SK-N-SH treated with all-trans-retinoic acid at 6 μM for 48 hours (cell line): ENCODE data around the gene BRSK1.

ENCODE experiments used
- ATAC-seq: fragments of 200-7000 bp; cut with Tn5 transposase; 3 replicates; pipeline ENCODE4 v1.9.1; 2020; ENCODE audit warnings: mild to moderate bottlenecking, moderate library complexity
- ARNTL ChIP-seq: fragments of 450-650 bp; formaldehyde crosslinking; IDR thresholded peaks from 2 replicates; pipeline ENCODE4 v1.5.0; 2020; ENCODE audit warnings: low read depth, mild to moderate bottlenecking, moderate library complexity, borderline replicate concordance
- BACH2 ChIP-seq: fragments of 250-450 bp; sonication (Bioruptor Pico); IDR thresholded peaks from 2 replicates; pipeline ENCODE4 v1.9.0; 2021; ENCODE audit warnings: mild to moderate bottlenecking, borderline replicate concordance
- CSDC2 ChIP-seq: fragments of 250-450 bp; sonication (Bioruptor Pico); IDR thresholded peaks from 2 replicates; pipeline ENCODE4 v1.5.0; 2020; ENCODE audit warnings: mild to moderate bottlenecking, moderate library complexity
- ESRRG ChIP-seq: fragments of 250-450 bp; sonication (Bioruptor Pico); IDR thresholded peaks from 2 replicates; pipeline ENCODE4 v1.6.1; 2021; ENCODE audit warnings: mild to moderate bottlenecking
- GLIS3 ChIP-seq: fragments of 250-450 bp; sonication (Bioruptor Pico); IDR thresholded peaks from 2 replicates; pipeline ENCODE4 v1.5.0; 2020; ENCODE audit warnings: mild to moderate bottlenecking, moderate library complexity
- ISL1 ChIP-seq: fragments of 250-450 bp; sonication (Bioruptor Pico); IDR thresholded peaks from 2 replicates; pipeline ENCODE4 v2.1.2; 2022; ENCODE audit warnings: mild to moderate bottlenecking, moderate library complexity
- OSR1 ChIP-seq: fragments of 250-450 bp; sonication (Bioruptor Pico); IDR thresholded peaks from 2 replicates; pipeline ENCODE4 v1.8.0; 2022; ENCODE audit warnings: moderate library complexity, mild to moderate bottlenecking, inconsistent platforms
- PPARA ChIP-seq: fragments of 250-450 bp; sonication (Bioruptor Pico); IDR thresholded peaks from 2 replicates; pipeline ENCODE4 v1.5.0; 2020; ENCODE audit warnings: mild to moderate bottlenecking, borderline replicate concordance
- RARB ChIP-seq: fragments of 250-450 bp; sonication (Bioruptor Pico); IDR thresholded peaks from 2 replicates; pipeline ENCODE4 v1.8.0; 2021; ENCODE audit warnings: mild to moderate bottlenecking, moderate library complexity
- SNAI2 ChIP-seq: fragments of 250-450 bp; sonication (Bioruptor Pico); IDR thresholded peaks from 2 replicates; pipeline ENCODE4 v1.5.0; 2020; ENCODE audit warnings: mild to moderate bottlenecking, moderate library complexity
- TOX ChIP-seq: fragments of 250-450 bp; sonication (Bioruptor Pico); IDR thresholded peaks from 2 replicates; pipeline ENCODE4 v1.8.0; 2021; ENCODE audit warnings: mild to moderate bottlenecking, moderate library complexity, borderline replicate concordance
- ZC3H10 ChIP-seq: fragments of 250-450 bp; sonication (Bioruptor Pico); IDR thresholded peaks from 2 replicates; pipeline ENCODE4 v1.5.1; 2021; ENCODE audit warnings: mild to moderate bottlenecking, moderate library complexity
- ZFP3 ChIP-seq: fragments of 250-450 bp; sonication (Bioruptor Pico); IDR thresholded peaks from 2 replicates; pipeline ENCODE4 v1.5.0; 2020; ENCODE audit warnings: mild to moderate bottlenecking, moderate library complexity
- ZFP30 ChIP-seq: fragments of 450-650 bp; formaldehyde crosslinking; IDR thresholded peaks from 2 replicates; pipeline ENCODE4 v1.5.0; 2022; ENCODE audit warnings: mild to moderate bottlenecking, moderate library complexity
- ZNF565 ChIP-seq: fragments of 450-650 bp; formaldehyde crosslinking; conservative IDR thresholded peaks from 2 replicates; pipeline ENCODE4 v1.5.0; 2020; ENCODE audit warnings: low read depth, mild to moderate bottlenecking, moderate library complexity
- ZNF70 ChIP-seq: fragments of 450-650 bp; formaldehyde crosslinking; IDR thresholded peaks from 2 replicates; pipeline ENCODE4 v1.5.0; 2020; ENCODE audit warnings: mild to moderate bottlenecking, moderate library complexity
- ZNF8 ChIP-seq: fragments of 450-650 bp; formaldehyde crosslinking; IDR thresholded peaks from 2 replicates; pipeline ENCODE4 v1.5.0; 2020; ENCODE audit warnings: mild to moderate bottlenecking, moderate library complexity
- TF ChIP-seq, protein P1 (sequence below): fragments of 250-450 bp; sonication (Bioruptor Pico); IDR thresholded peaks from 2 replicates; pipeline ENCODE4 v1.8.0; 2021; ENCODE audit warnings: low read depth, mild to moderate bottlenecking, moderate library complexity, borderline replicate concordance
- TF ChIP-seq, protein P2 (sequence below): fragments of 250-450 bp; sonication (Bioruptor Pico); IDR thresholded peaks from 2 replicates; pipeline ENCODE4 v1.5.0; 2020; ENCODE audit warnings: mild to moderate bottlenecking, moderate library complexity
- TF ChIP-seq, protein P3 (sequence below): fragments of 250-450 bp; sonication (Bioruptor Pico); IDR thresholded peaks from 2 replicates; pipeline ENCODE4 v1.5.1; 2021; ENCODE audit warnings: mild to moderate bottlenecking, moderate library complexity
- TF ChIP-seq, protein P4 (sequence below): fragments of 250-450 bp; sonication (Bioruptor Pico); IDR thresholded peaks from 2 replicates; pipeline ENCODE4 v1.5.1; 2020; ENCODE audit warnings: low read depth, mild to moderate bottlenecking, moderate library complexity
- TF ChIP-seq, protein P5 (sequence below): fragments of 250-450 bp; sonication (Bioruptor Pico); IDR thresholded peaks from 2 replicates; pipeline ENCODE4 v1.8.0; 2020; ENCODE audit warnings: mild to moderate bottlenecking, moderate library complexity, borderline replicate concordance

BRSK1 gene

DNA sequence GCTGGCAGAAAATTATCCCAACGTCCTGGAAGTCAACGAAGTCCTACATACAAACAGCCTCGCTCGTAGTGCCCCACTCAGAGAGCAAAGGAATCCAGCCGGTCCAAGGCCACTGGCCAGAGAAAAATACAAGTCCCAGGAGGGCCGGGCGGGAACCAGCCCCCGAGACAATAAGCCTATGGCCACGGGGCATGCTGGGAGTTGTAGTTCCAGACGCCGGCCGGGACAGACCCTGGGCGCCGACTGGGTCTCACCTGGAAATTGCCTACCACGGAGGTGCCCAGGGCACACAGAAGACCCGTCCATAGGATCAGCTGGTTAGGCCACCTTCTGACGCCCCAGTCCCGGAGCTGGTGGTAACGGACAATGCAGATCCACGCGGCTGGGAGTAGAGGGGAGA is 36.0 kb downstream of the BRSK1 start:
- ATAC-seq, result peak; percentile 93

DNA sequence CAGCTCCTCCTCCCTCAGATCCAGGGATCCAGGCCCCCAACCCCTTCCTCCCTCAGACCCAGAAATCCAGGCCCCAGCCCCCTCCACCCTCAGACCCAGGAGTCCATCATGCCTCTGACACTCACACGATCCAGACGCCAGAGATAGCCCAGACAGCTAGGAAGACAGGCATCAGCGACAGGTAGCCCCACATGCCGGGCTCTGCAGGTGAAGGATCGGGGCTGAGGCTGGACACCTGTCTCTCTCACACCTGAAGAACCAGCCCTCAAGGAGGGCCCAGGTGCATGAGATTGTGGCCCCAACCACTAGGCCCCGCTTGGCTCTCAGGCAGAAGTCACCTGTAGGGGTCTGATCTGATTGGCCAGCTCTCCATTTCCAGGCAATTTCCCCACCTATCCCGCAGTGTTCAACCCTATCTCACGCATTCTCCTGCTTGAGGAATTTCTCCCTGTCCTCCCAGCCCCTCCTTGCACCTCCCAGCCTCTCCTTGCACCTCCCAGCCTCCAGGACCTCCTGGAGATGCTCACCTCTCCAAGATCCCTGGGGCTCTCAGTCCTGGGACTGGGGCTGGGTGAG is 37.1 kb downstream of the BRSK1 start:
- TF ChIP-seq ISL1 (no peak), ZC3H10 (CRISPR knock-in tag) (no peak), OSR1 (no peak), GLIS3 (no peak), PPARA (CRISPR knock-in tag) (no peak), ZNF70 (CRISPR knock-in tag) (no peak), ARNTL (no peak), ZNF8 (CRISPR knock-in tag) (no peak), ZFP3 (no peak), CSDC2 (CRISPR knock-in tag) (no peak), TOX (CRISPR knock-in tag) (no peak), ZNF565 (CRISPR knock-in tag) (no peak), RARB (CRISPR knock-in tag) (no peak), ZFP30 (CRISPR knock-in tag) (no peak), SNAI2 (no peak), BACH2 (CRISPR knock-in tag) (no peak)
- TF ChIP-seq, protein P1, sequence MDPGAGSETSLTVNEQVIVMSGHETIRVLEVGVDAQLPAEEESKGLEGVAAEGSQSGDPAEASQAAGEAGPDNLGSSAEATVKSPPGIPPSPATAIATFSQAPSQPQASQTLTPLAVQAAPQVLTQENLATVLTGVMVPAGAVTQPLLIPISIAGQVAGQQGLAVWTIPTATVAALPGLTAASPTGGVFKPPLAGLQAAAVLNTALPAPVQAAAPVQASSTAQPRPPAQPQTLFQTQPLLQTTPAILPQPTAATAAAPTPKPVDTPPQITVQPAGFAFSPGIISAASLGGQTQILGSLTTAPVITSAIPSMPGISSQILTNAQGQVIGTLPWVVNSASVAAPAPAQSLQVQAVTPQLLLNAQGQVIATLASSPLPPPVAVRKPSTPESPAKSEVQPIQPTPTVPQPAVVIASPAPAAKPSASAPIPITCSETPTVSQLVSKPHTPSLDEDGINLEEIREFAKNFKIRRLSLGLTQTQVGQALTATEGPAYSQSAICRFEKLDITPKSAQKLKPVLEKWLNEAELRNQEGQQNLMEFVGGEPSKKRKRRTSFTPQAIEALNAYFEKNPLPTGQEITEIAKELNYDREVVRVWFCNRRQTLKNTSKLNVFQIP (CRISPR knock-in tag), result no peak
- TF ChIP-seq, all 23 proteins: peak for 0
- no peak; the same call in 2 of the 3 replicates for ATAC-seq

More for the DNA sequence above, 36.0 kb downstream of the BRSK1 start:
- no peak for TF ChIP-seq ZNF565 (CRISPR knock-in tag)
- TF ChIP-seq, protein P2, sequence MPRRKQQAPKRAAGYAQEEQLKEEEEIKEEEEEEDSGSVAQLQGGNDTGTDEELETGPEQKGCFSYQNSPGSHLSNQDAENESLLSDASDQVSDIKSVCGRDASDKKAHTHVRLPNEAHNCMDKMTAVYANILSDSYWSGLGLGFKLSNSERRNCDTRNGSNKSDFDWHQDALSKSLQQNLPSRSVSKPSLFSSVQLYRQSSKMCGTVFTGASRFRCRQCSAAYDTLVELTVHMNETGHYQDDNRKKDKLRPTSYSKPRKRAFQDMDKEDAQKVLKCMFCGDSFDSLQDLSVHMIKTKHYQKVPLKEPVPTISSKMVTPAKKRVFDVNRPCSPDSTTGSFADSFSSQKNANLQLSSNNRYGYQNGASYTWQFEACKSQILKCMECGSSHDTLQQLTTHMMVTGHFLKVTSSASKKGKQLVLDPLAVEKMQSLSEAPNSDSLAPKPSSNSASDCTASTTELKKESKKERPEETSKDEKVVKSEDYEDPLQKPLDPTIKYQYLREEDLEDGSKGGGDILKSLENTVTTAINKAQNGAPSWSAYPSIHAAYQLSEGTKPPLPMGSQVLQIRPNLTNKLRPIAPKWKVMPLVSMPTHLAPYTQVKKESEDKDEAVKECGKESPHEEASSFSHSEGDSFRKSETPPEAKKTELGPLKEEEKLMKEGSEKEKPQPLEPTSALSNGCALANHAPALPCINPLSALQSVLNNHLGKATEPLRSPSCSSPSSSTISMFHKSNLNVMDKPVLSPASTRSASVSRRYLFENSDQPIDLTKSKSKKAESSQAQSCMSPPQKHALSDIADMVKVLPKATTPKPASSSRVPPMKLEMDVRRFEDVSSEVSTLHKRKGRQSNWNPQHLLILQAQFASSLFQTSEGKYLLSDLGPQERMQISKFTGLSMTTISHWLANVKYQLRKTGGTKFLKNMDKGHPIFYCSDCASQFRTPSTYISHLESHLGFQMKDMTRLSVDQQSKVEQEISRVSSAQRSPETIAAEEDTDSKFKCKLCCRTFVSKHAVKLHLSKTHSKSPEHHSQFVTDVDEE (CRISPR knock-in tag), result no peak
- no peak for TF ChIP-seq ZNF70 (CRISPR knock-in tag)
- no peak for TF ChIP-seq SNAI2
- no peak for TF ChIP-seq ZNF8 (CRISPR knock-in tag)

DNA sequence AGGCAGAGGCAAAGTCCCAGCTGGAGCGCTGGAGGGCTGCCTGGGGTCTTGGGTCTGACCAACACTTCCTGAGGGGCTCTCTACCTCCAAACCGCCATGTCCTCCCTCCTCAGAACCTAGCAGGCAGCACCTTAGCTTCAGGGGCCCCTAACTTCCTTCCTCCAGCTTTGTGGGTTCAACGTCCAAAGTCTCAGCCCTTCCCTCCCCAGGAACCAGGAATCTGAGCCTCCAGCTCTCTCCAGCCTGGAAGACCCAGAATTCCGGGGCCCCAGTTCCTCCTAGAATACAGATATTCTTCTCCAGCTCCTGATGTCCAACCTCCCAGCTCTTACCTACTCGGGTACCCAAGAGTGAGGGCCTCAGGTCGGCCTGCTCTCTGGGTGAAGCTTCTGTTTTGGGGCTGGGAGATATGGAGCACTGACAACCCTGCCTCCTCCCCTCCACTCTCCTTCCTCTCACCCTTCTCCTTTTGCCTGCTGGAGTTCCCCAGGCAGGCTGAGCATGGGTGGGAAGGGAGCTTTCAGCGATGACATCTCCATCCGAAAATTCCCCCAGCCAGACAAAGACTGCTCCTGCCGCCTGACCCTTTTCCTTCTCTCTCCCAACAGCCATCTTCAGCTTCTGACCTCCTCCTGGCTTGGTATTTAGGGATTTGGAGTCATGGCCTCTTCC is 37.8 kb downstream of the BRSK1 start:
- TF ChIP-seq ESRRG (CRISPR knock-in tag) (no peak), ZFP3 (no peak), PPARA (CRISPR knock-in tag) (no peak), RARB (CRISPR knock-in tag) (no peak), ISL1 (no peak), ZNF565 (CRISPR knock-in tag) (no peak), ZFP30 (CRISPR knock-in tag) (no peak), ZNF70 (CRISPR knock-in tag) (no peak), SNAI2 (no peak), BACH2 (CRISPR knock-in tag) (no peak), ARNTL (no peak), CSDC2 (CRISPR knock-in tag) (no peak), TOX (CRISPR knock-in tag) (no peak), OSR1 (no peak)
- TF ChIP-seq, protein P3, sequence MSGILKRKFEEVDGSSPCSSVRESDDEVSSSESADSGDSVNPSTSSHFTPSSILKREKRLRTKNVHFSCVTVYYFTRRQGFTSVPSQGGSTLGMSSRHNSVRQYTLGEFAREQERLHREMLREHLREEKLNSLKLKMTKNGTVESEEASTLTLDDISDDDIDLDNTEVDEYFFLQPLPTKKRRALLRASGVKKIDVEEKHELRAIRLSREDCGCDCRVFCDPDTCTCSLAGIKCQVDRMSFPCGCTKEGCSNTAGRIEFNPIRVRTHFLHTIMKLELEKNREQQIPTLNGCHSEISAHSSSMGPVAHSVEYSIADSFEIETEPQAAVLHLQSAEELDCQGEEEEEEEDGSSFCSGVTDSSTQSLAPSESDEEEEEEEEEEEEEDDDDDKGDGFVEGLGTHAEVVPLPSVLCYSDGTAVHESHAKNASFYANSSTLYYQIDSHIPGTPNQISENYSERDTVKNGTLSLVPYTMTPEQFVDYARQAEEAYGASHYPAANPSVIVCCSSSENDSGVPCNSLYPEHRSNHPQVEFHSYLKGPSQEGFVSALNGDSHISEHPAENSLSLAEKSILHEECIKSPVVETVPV (CRISPR knock-in tag), result no peak
- TF ChIP-seq, protein P4, sequence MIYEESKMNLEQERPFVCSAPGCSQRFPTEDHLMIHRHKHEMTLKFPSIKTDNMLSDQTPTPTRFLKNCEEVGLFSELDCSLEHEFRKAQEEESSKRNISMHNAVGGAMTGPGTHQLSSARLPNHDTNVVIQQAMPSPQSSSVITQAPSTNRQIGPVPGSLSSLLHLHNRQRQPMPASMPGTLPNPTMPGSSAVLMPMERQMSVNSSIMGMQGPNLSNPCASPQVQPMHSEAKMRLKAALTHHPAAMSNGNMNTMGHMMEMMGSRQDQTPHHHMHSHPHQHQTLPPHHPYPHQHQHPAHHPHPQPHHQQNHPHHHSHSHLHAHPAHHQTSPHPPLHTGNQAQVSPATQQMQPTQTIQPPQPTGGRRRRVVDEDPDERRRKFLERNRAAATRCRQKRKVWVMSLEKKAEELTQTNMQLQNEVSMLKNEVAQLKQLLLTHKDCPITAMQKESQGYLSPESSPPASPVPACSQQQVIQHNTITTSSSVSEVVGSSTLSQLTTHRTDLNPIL (CRISPR knock-in tag), result no peak
- TF ChIP-seq, protein P2 (CRISPR knock-in tag), result no peak
- TF ChIP-seq, protein P5, sequence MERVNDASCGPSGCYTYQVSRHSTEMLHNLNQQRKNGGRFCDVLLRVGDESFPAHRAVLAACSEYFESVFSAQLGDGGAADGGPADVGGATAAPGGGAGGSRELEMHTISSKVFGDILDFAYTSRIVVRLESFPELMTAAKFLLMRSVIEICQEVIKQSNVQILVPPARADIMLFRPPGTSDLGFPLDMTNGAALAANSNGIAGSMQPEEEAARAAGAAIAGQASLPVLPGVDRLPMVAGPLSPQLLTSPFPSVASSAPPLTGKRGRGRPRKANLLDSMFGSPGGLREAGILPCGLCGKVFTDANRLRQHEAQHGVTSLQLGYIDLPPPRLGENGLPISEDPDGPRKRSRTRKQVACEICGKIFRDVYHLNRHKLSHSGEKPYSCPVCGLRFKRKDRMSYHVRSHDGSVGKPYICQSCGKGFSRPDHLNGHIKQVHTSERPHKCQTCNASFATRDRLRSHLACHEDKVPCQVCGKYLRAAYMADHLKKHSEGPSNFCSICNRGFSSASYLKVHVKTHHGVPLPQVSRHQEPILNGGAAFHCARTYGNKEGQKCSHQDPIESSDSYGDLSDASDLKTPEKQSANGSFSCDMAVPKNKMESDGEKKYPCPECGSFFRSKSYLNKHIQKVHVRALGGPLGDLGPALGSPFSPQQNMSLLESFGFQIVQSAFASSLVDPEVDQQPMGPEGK (CRISPR knock-in tag), result no peak
- TF ChIP-seq, all 23 proteins: peak for 0
- ATAC-seq, result no peak
